NT2/D1 (cell line): Measurements from ENCODE around the gene SH3BGR.

Experiments
- DNase-seq: peaks from one replicate; pipeline ENCODE4 v3.0.0-alpha.2; 2011; ENCODE audit warnings: low read depth, low spot score
- H3K27me3 ChIP-seq: 2 replicates; pipeline ENCODE4 v1.6.0; 2011; ENCODE audit warnings: mild to moderate bottlenecking; ENCODE audit not compliant: insufficient read length, insufficient read depth
- H3K36me3 ChIP-seq: 2 replicates; pipeline ENCODE4 v1.6.1; 2011; ENCODE audit warnings: mild to moderate bottlenecking, low read length, mixed read lengths; ENCODE audit not compliant: insufficient read depth, insufficient read length
- H3K4me1 ChIP-seq: 2 replicates; pipeline ENCODE4 v1.5.1; 2011; ENCODE audit not compliant: insufficient read depth, insufficient read length
- H3K4me3 ChIP-seq: 2 replicates; pipeline ENCODE4 v1.5.1; 2011; ENCODE audit warnings: low read depth; ENCODE audit not compliant: insufficient read length
- H3K9ac ChIP-seq: 2 replicates; pipeline ENCODE4 v1.6.0; 2011; ENCODE audit warnings: low read depth; ENCODE audit not compliant: insufficient read length
- H3K9me3 ChIP-seq: 2 replicates; pipeline ENCODE4 v1.5.1; 2011; ENCODE audit warnings: mild to moderate bottlenecking, low read length; ENCODE audit not compliant: insufficient read depth
- SUZ12 ChIP-seq: IDR thresholded peaks from 2 replicates; pipeline ENCODE4 v1.6.1; 2011; ENCODE audit not compliant: insufficient read length, insufficient read depth; ENCODE audit errors: extremely low read depth
- YY1 ChIP-seq: IDR thresholded peaks from 2 replicates; pipeline ENCODE4 v1.6.1; 2011; ENCODE audit not compliant: insufficient read length, insufficient read depth
- ZNF274 ChIP-seq: IDR thresholded peaks from 2 replicates; pipeline ENCODE4 v1.6.1; 2011; ENCODE audit warnings: mild to moderate bottlenecking, low read depth, low read length

The SH3BGR gene

DNA sequence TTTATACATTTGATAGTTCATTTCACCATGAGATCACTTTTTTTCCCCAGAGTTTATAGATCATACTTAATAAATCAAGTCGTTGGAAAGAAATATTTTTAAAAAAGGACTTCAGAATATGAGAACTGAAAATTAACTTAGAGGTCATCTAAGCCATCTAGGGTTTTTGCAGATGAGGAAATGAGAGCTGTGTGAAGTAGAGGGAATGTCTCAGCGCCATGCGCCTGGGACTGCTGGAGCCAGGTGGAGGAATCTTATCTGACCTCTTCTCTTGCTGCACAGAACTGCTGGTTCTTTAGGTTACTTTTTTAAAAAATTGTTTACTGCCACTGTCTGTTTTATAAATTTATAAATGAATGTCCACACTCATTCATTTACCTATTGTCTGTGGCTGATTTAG, 11.5 kb downstream of the SH3BGR start:
- Histone ChIP-seq H3K9ac (no peak overlapping the region), H3K36me3 (no peaks in the 10 kb centered on the region), H3K4me1 (no peaks in the 10 kb centered on the region), H3K27me3 (no peaks in the 10 kb centered on the region), H3K9me3 (no peaks in the 10 kb centered on the region), H3K4me3 (no peak overlapping the region)
- TF ChIP-seq ZNF274 (no peak), YY1 (no peak), SUZ12 (no peak)
- DNase-seq: no peak

DNA sequence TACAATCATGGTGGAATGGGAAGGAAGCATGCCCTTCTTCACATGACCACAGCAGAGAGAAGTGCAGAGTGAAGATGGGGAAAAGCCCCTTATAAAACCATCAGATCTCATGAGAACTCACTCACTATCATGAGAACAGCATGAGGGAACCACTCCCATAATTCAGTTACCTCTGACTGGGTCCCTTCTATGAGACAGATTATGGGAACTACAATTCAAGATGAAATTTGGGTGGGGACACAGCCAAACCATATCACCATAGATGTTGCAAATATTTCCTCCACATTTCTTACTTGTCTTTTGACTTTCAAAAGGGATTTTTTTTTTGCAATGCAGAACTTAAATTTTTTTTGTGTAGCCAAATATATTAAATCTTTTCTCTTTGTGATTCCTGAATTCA, 14.8 kb downstream of the SH3BGR start:
- Histone ChIP-seq H3K9me3 (no peaks in the 10 kb centered on the region), H3K4me3 (no peak overlapping the region), H3K27me3 (no peaks in the 10 kb centered on the region), H3K4me1 (no peaks in the 10 kb centered on the region), H3K36me3 (no peaks in the 10 kb centered on the region), H3K9ac (no peak overlapping the region)
- no peak for TF ChIP-seq ZNF274
- TF ChIP-seq YY1: no peak
- no peak for TF ChIP-seq SUZ12
- no peak for DNase-seq

DNA sequence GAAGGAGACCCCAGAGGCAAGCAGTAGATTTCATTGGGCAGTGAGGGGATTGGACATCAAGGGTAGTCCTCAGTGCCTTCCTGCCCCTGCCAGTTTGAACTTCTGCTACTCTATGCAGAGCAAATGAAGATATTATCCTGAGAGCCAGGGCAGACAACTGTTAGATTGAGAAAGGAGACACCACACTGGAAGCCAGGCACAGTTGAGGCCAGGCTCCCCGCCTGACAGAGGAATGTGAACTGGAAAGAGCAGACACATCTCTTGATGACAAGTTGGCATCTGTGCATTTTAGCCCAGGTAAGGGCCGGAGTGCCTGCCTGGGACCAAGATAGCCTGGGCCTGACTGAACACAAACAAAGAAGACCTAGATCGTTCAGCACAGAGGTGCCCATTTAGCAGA, 16.0 kb downstream of the SH3BGR start:
- no peak for DNase-seq
- Histone ChIP-seq H3K27me3 (no peaks in the 10 kb centered on the region), H3K4me1 (no peaks in the 10 kb centered on the region), H3K9ac (no peak overlapping the region), H3K9me3 (no peaks in the 10 kb centered on the region), H3K36me3 (no peaks in the 10 kb centered on the region), H3K4me3 (no peak overlapping the region)
- TF ChIP-seq YY1 (no peak), ZNF274 (no peak), SUZ12 (no peak)

DNA sequence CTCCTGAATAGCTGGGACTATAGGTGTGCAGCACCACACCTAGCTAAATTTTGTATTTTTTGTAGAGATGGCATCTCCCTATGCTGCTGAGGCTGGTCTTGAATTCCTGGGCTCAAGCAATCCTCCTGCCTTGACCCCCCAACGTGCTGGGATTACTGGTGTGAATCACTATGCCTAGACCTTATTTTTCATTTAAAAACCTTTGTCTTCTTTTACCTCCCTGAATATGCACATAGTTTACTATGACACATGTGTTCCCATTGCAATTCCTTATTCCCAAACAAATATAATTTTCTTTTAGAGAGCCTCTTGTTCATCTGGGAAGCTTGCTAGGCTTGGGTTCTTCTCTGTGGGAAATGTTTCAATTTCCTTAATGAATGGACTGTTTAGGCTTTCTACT, 16.8 kb downstream of the SH3BGR start:
- no peaks in the 10 kb centered on the region for H3K27me3 ChIP-seq
- no peak overlapping the region for H3K4me3 ChIP-seq
- DNase-seq: no peak
- no peaks in the 10 kb centered on the region for H3K4me1 ChIP-seq
- no peaks in the 10 kb centered on the region for H3K36me3 ChIP-seq
- H3K9me3 ChIP-seq: no peaks in the 10 kb centered on the region
- TF ChIP-seq ZNF274 (no peak), SUZ12 (no peak), YY1 (no peak)
- no peak overlapping the region for H3K9ac ChIP-seq

DNA sequence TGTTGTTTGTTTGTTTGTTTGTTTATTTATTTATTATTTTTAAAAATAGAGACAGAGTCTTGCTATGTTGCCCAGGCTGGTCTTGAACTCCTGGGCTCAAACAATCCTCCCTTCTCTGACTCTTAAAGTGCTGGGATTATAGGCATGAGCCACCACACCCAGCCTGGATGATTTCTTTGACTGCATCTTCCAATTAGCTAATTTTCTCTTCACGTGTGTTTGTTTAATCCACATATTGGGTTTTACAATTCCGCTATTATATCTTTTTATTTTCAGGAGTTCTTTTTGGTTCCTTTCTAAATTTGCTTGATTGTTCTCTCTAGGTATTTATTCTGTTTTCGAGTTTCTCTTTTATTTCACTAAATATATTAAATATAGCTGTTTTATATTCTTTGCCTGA, 19.8 kb downstream of the SH3BGR start:
- Histone ChIP-seq H3K9ac (no peak overlapping the region), H3K4me3 (no peak overlapping the region), H3K4me1 (no peaks in the 10 kb centered on the region), H3K27me3 (no peaks in the 10 kb centered on the region), H3K36me3 (no peaks in the 10 kb centered on the region), H3K9me3 (no peaks in the 10 kb centered on the region)
- no peak for TF ChIP-seq SUZ12
- DNase-seq: no peak

DNA sequence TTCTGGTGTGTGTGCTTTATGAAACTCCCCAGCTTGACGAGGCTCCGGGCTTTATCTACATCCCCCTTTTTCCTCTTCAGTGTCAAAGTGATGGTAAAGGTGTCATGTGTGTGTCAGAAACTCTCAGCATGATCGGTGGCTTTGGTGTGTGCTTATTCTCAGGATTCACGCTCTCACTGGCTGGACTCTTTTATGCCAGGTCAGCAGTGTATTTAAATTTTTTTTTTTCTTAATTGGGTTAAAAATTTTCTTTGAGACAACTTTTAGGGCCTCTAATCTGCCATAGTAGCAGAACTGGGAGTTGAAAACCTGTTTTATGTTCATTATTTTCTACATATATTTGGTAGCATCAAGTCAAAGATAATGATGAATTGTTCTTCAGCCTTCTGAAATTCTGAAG, 21.0 kb downstream of the SH3BGR start:
- Histone ChIP-seq H3K9me3 (no peaks in the 10 kb centered on the region; the same call in 1 of the 2 replicates), H3K4me1 (no peaks in the 10 kb centered on the region), H3K27me3 (no peaks in the 10 kb centered on the region), H3K4me3 (no peak overlapping the region), H3K9ac (no peak overlapping the region), H3K36me3 (no peaks in the 10 kb centered on the region)
- no peak for DNase-seq
- TF ChIP-seq SUZ12 (no peak), YY1 (no peak), ZNF274 (no peak)

DNA sequence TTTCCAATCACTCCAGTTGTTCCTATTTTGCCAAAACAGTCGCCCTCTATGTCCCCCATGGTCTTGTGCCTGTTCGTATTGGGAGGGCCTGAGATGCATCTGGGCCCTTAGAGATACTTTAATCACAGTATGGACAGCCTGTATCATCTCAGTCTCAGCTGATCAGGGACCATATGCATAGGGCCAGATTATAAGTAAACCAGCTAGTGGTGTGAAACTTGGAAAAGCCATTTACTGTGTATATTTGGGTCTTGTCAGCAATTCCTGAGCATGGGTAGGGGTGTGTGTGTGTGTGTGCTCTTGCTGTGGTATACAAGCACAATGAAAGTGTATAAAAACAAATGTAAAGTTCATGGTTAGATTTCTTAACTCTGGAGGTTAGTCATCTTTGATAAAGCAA, 22.8 kb downstream of the SH3BGR start:
- H3K9ac ChIP-seq: no peak overlapping the region

More for the DNA sequence above, 22.8 kb downstream of the SH3BGR start:
- no peaks in the 10 kb centered on the region; the same call in 1 of the 2 replicates for H3K9me3 ChIP-seq
- DNase-seq: no peak
- no peaks in the 10 kb centered on the region for H3K4me1 ChIP-seq
- H3K27me3 ChIP-seq: no peaks in the 10 kb centered on the region
- H3K4me3 ChIP-seq: no peak overlapping the region
- H3K36me3 ChIP-seq: no peaks in the 10 kb centered on the region
- TF ChIP-seq ZNF274: no peak
- no peak for TF ChIP-seq SUZ12
- no peak for TF ChIP-seq YY1
